A549 (cell line): Measurements from ENCODE around the gene ATP6V0C. TPM values are rescaled to one million over a fixed set of nuclear protein-coding genes. Genes with fewer than 3 reads are reported as not detected.

Experiments
- ATAC-seq, 2 experiments: fragments of 200-7000 bp in 1 of 2; fragments of >200 bp in 1 of 2; cut with Nextera tagmentation in 1 of 2; cut with Tn5 transposase in 1 of 2; 3 replicates each; pipeline versions ENCODE4 v1.8.0 to v1.9.1; 2018 to 2020; ENCODE audit warnings: mild to moderate bottlenecking in 1 of 2, moderate library complexity in 1 of 2
- CTCF ChIA-PET: fragments of 300-600 bp; sonication (Branson Sonifier 250); formaldehyde crosslinking; extraction: SDS; loops from one replicate; lab custom pipeline; 2021; ENCODE audit warnings: antibody characterized with exemption, inconsistent platforms; lab: Yijun Ruan, JAX
- POLR2A ChIA-PET: fragments of 350-600 bp; formaldehyde crosslinking; extraction: SDS; loops from one replicate; lab custom pipeline; 2021; ENCODE audit warnings: antibody characterized with exemption, inconsistent platforms; lab: Yijun Ruan, JAX
- DNase-seq, 2 experiments: peaks; one replicate each; pipeline versions ENCODE4 v3.0.0 to v3.0.0-alpha.2; 2011 to 2016; ENCODE audit warnings: low read depth in 1 of 2, low spot score in 1 of 2
- FAIRE-seq: peaks from 2 replicates; lab custom pipeline; 2011; peaks lifted over from hg19 to GRCh38; lab: Jason Lieb, UNC
- H3K27ac ChIP-seq, 2 experiments: fragments of >200 bp; sonication (Bioruptor Twin); formaldehyde crosslinking; 3 replicates each; pipeline ENCODE4 v1.5.1; 2016 to 2017
- H3K4me1 ChIP-seq: fragments of >200 bp; sonication (Bioruptor Twin); formaldehyde crosslinking; 3 replicates; pipeline ENCODE4 v1.6.1; 2016
- H3K4me2 ChIP-seq: fragments of >200 bp; sonication (Bioruptor Twin); formaldehyde crosslinking; 3 replicates; pipeline ENCODE4 v1.6.1; 2016
- H3K4me3 ChIP-seq: fragments of >200 bp; sonication (Bioruptor Twin); formaldehyde crosslinking; 3 replicates; pipeline ENCODE4 v1.5.1; 2016
- H3K9me3 ChIP-seq: fragments of >200 bp; sonication (Bioruptor Twin); formaldehyde crosslinking; 3 replicates; pipeline ENCODE4 v1.6.1; 2016
- BHLHE40 ChIP-seq: IDR thresholded peaks from 2 replicates; pipeline ENCODE4 v1.6.1; 2012; ENCODE audit warnings: low read depth, low read length, inconsistent platforms
- CBX2 ChIP-seq: fragments of 200-600 bp; sonication (generic); IDR thresholded peaks from 2 replicates; pipeline ENCODE4 v1.6.1; 2016; ENCODE audit warnings: low read depth, mild to moderate bottlenecking, borderline replicate concordance
- CBX8 ChIP-seq: fragments of 200-600 bp; sonication (generic); IDR thresholded peaks from 2 replicates; pipeline ENCODE4 v1.6.1; 2016
- EHF ChIP-seq: fragments of 250-450 bp; sonication (Bioruptor Pico); IDR thresholded peaks from 2 replicates; pipeline ENCODE4 v1.5.0; 2020; ENCODE audit warnings: mild to moderate bottlenecking
- EHMT2 ChIP-seq: fragments of 200-600 bp; sonication (generic); IDR thresholded peaks from 2 replicates; pipeline ENCODE4 v1.6.1; 2016; ENCODE audit warnings: antibody characterized with exemption, low read depth, mild to moderate bottlenecking, moderate library complexity
- HES2 ChIP-seq: fragments of >200 bp; sonication (Bioruptor Twin); formaldehyde crosslinking; IDR thresholded peaks from 2 replicates; pipeline ENCODE4 v1.6.1; 2016
- HOXB13 ChIP-seq: fragments of 250-450 bp; sonication (Bioruptor Pico); IDR thresholded peaks from 2 replicates; pipeline ENCODE4 v1.5.0; 2020; ENCODE audit warnings: low read depth, mild to moderate bottlenecking, moderate library complexity
- JUN ChIP-seq, 2 experiments: fragments of >200 bp; sonication (Bioruptor Twin); formaldehyde crosslinking; IDR thresholded peaks; 2 replicates in 1 of 2; 3 replicates in 1 of 2; pipeline ENCODE4 v1.6.1; 2016 to 2017
- JUNB ChIP-seq: fragments of >200 bp; sonication (Bioruptor Twin); formaldehyde crosslinking; IDR thresholded peaks from 2 replicates; pipeline ENCODE4 v1.6.1; 2016
- KDM5A ChIP-seq: fragments of 200-600 bp; sonication (generic); IDR thresholded peaks from 2 replicates; pipeline ENCODE4 v1.6.1; 2016; ENCODE audit warnings: antibody characterized with exemption, mild to moderate bottlenecking
- MYC ChIP-seq: IDR thresholded peaks from 2 replicates; pipeline ENCODE4 v1.6.1; 2012; ENCODE audit warnings: mild to moderate bottlenecking, inconsistent platforms, low read length, improper control_type of control experiment, borderline replicate concordance
- NR3C1 ChIP-seq: fragments of >200 bp; sonication (Bioruptor Twin); formaldehyde crosslinking; IDR thresholded peaks from 3 replicates; pipeline ENCODE4 v1.6.1; 2017
- RAD21 ChIP-seq, 2 experiments: fragments of >200 bp in 1 of 2; sonication (Bioruptor Twin) in 1 of 2; formaldehyde crosslinking in 1 of 2; IDR thresholded peaks in 1 of 2; conservative IDR thresholded peaks in 1 of 2; 2 replicates in 1 of 2; 3 replicates in 1 of 2; pipeline ENCODE4 v1.6.1; 2012 to 2018; ENCODE audit warnings: inconsistent platforms in 1 of 2
- RARB ChIP-seq: fragments of 250-450 bp; sonication (Bioruptor Pico); IDR thresholded peaks from 2 replicates; pipeline ENCODE4 v1.8.0; 2021; ENCODE audit warnings: mild to moderate bottlenecking, moderate library complexity
- SMC3 ChIP-seq: fragments of >200 bp; sonication (Bioruptor Twin); formaldehyde crosslinking; IDR thresholded peaks from 3 replicates; pipeline ENCODE4 v1.6.1; 2018; ENCODE audit warnings: inconsistent platforms
- TP53 ChIP-seq: fragments of 250-450 bp; sonication (Bioruptor Pico); IDR thresholded peaks from 2 replicates; pipeline ENCODE4 v1.5.0; 2021; ENCODE audit warnings: mild to moderate bottlenecking, moderate library complexity
- ZFP36 ChIP-seq: fragments of 450-650 bp; IDR thresholded peaks from 2 replicates; pipeline ENCODE4 v1.6.1; 2014; ENCODE audit warnings: borderline replicate concordance; ENCODE audit not compliant: partially characterized antibody
- ZNF302 ChIP-seq: fragments of 250-450 bp; sonication (Bioruptor Pico); IDR thresholded peaks from 2 replicates; pipeline ENCODE4 v1.9.0; 2021; ENCODE audit warnings: inconsistent platforms, mild to moderate bottlenecking, moderate library complexity
- ZSCAN20 ChIP-seq: fragments of 250-450 bp; sonication (Bioruptor Pico); IDR thresholded peaks from 2 replicates; pipeline ENCODE4 v1.8.0; 2022; ENCODE audit warnings: mild to moderate bottlenecking, moderate library complexity
- WGBS: methylation state at CpG from one replicate; pipeline ENCODE4 v1.1.6; 2017; ENCODE audit errors: missing lambda C conversion rate; 5-methylcytosine and 5-hydroxymethylcytosine counted together
- polyA plus RNA-seq, 4 experiments: library from polyadenylated mRNA; depleted of rRNA in 3 of 4; stranded (reverse); fragments of >200 nt; fragmentation: RNase III in 1 of 4; extraction: RNeasy Plus Mini Kit Qiagen cat#74134 plus additional on column Dnase treatment in 1 of 4; gene quantifications; 2 replicates in 3 of 4; 3 replicates in 1 of 4; pipeline ENCODE4 v1.2.3, GENCODE V29; 2011 to 2017
- TF ChIP-seq, protein P1 (sequence below): fragments of >200 bp; sonication (Bioruptor Twin); formaldehyde crosslinking; IDR thresholded peaks from 3 replicates; pipeline ENCODE4 v1.5.1; 2016

ATP6V0C gene
- polyA plus RNA-seq, 2 of the 4 experiments (the other 2 are of a cell fraction) = 9.4 to 153 TPM

DNA sequence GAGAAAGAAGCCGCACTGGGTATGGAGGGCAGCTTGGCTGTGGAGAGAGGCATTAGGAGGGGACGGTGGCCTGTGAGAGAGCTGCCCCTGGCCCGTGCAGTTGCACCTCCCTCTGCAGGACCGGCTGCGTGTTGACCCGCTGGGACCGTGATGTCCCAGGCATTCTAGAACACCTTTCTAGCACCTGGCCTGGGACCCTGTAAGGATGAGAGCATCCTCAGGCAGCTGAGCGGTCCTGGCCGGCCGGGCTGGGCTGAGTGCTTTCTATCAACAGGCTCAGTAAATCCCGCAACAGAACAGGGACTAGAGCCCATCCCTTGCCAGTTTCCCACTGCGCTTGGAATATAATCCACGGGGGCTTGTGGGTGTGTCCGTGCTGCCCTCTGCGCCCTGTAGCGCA, 24.2 kb upstream of the ATP6V0C start:
- Histone ChIP-seq H3K9me3 (no peaks in the 10 kb centered on the region), H3K27ac (no peak overlapping the region), H3K4me3 (no peak overlapping the region), H3K4me1 (no peaks in the 10 kb centered on the region), H3K4me2 (no peak overlapping the region)
- 93% methylated on average over 13 of the region's 16 CpGs for WGBS
- no peak for TF ChIP-seq EHF (CRISPR knock-in tag)
- TF ChIP-seq ZSCAN20 = no peak
- TF ChIP-seq RAD21 (conservative IDR thresholded peaks at IDR 0.05 in 1 of 2, IDR thresholded peaks at IDR 0.05 in 1 of 2) = no peak
- TF ChIP-seq, protein P1, sequence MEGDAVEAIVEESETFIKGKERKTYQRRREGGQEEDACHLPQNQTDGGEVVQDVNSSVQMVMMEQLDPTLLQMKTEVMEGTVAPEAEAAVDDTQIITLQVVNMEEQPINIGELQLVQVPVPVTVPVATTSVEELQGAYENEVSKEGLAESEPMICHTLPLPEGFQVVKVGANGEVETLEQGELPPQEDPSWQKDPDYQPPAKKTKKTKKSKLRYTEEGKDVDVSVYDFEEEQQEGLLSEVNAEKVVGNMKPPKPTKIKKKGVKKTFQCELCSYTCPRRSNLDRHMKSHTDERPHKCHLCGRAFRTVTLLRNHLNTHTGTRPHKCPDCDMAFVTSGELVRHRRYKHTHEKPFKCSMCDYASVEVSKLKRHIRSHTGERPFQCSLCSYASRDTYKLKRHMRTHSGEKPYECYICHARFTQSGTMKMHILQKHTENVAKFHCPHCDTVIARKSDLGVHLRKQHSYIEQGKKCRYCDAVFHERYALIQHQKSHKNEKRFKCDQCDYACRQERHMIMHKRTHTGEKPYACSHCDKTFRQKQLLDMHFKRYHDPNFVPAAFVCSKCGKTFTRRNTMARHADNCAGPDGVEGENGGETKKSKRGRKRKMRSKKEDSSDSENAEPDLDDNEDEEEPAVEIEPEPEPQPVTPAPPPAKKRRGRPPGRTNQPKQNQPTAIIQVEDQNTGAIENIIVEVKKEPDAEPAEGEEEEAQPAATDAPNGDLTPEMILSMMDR = no peak
- TF ChIP-seq MYC = no peak
- no peak for TF ChIP-seq JUN (IDR thresholded peaks at IDR 0.05)
- no peak for TF ChIP-seq SMC3
- TF ChIP-seq JUNB = no peak
- TF ChIP-seq ZFP36 = no peak
- TF ChIP-seq BHLHE40 = no peak
- no peak for TF ChIP-seq CBX8
- no peak for TF ChIP-seq KDM5A
- no peak for TF ChIP-seq TP53 (CRISPR knock-in tag)
- no peak for TF ChIP-seq ZNF302 (CRISPR knock-in tag)
- no peak for TF ChIP-seq HOXB13
- DNase-seq (no peak), ATAC-seq (no peak), FAIRE-seq (no peak)
- POLR2A ChIA-PET = no interaction called here
- CTCF ChIA-PET = interaction anchor here (1.4 to 13.5 kb wide), 2 partner anchors 11 to 149 kb away, joined by 3 to 98 read pairs; partner anchors contain the start of gene ABCA3

GRCh38 chr16:2490190-2491105, 23.3 kb upstream of the ATP6V0C start:
- Histone ChIP-seq H3K4me2 (no peak overlapping the region), H3K4me1 (no peaks in the 10 kb centered on the region), H3K27ac (no peak overlapping the region), H3K9me3 (no peaks in the 10 kb centered on the region), H3K4me3 (no peak overlapping the region)
- ChIA-PET POLR2A (no interaction called here), CTCF (interaction anchor here (1.2 to 13.5 kb wide), 2 partner anchors 8 to 10 kb away, joined by 4 to 98 read pairs; no protein-coding TSS in a partner anchor)
- no peak for FAIRE-seq
- no peak for DNase-seq
- WGBS = 91% methylated on average over 22 of the region's 23 CpGs
- no peak for ATAC-seq
- TF ChIP-seq NR3C1 = no peak
- TF ChIP-seq RARB (CRISPR knock-in tag) = no peak
- no peak for TF ChIP-seq HES2
- no peak for TF ChIP-seq EHMT2

DNA sequence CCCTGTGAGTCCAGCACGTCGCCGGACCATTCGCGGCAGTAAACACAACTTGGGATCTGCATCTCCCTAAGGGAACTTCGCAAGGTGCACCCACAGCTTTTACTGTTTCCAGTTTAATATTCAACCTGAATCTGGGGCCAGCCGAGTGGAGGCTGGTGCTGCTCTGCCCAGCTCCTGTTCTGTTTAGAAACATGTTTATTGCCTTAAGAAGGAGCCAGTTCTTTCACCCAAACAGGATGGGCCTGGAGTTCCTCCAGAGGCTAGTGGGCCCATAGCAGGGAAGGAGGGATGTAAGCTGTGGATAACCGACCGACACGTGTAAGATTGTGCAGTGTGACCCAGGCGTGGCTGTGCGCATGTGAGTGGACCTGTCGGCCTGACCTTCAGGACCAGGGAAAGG, 21.5 kb upstream of the ATP6V0C start:
- WGBS = 87% methylated on average over 13 of the region's 13 CpGs
- ChIA-PET CTCF (interaction anchor here (1.6 to 13.5 kb wide), 2 partner anchors 8 to 152 kb away, joined by 4 to 98 read pairs; partner anchors contain the start of gene ABCA3), POLR2A (no interaction called here)
- peaks cover 4% of the 10 kb centered on the region for H3K4me1 ChIP-seq
- TF ChIP-seq CBX2 = no peak
- H3K4me2 ChIP-seq = no peak overlapping the region
- H3K9me3 ChIP-seq = no peaks in the 10 kb centered on the region
- H3K27ac ChIP-seq = no peak overlapping the region
- DNase-seq (no peak), ATAC-seq (no peak), FAIRE-seq (no peak)
- no peak overlapping the region for H3K4me3 ChIP-seq
